K562 (cell line): ENCODE measurements around the gene EGFR. TPM values are rescaled to one million over a fixed set of nuclear protein-coding genes. Genes with fewer than 3 reads are reported as not detected.

ENCODE experiments used
- ATAC-seq: fragments of 200-7000 bp; cut with Tn5 transposase; 3 replicates; pipeline ENCODE4 v1.9.1; 2020; ENCODE audit warnings: moderate library complexity
- BruUV-seq: library from RNA; stranded (reverse); fragments of 400-500 nt; replicated peaks from 2 replicates; lab custom pipeline; 2021; lab: Mats Ljungman, UMichigan
- CTCF ChIA-PET: fragments of 300-600 bp; formaldehyde crosslinking; extraction: SDS; loops from one replicate; lab custom pipeline; 2021; ENCODE audit warnings: low intra/inter-chr PET ratio; lab: Yijun Ruan, JAX
- POLR2A ChIA-PET: fragments of 300-600, 350-650 bp; sonication (Branson Sonifier 250); formaldehyde crosslinking; extraction: SDS; loops from one replicate; lab custom pipeline; 2021; ENCODE audit warnings: antibody characterized with exemption, inconsistent platforms; lab: Yijun Ruan, JAX
- DNase-seq, 4 experiments: peaks; one replicate each; pipeline versions ENCODE4 v3.0.0 to v3.0.0-alpha.2; 2011 to 2018; ENCODE audit warnings: low spot score in 3 of 4, mixed read lengths in 3 of 4; ENCODE audit errors: extremely low read depth in 1 of 4
- FAIRE-seq: peaks from 2 replicates; lab custom pipeline; 2011; peaks lifted over from hg19 to GRCh38; lab: Jason Lieb, UNC
- H2AFZ ChIP-seq: 2 replicates; pipeline ENCODE4 v1.6.0; 2011; ENCODE audit warnings: low read depth, low read length, control low read depth, inconsistent platforms
- H3K27ac ChIP-seq: fragments of 200-600 bp; 3 replicates; pipeline ENCODE4 v1.8.0; 2011; ENCODE audit warnings: low read depth, mild to moderate bottlenecking, control low read depth, inconsistent platforms, low read length, moderate library complexity, mixed read lengths; ENCODE audit errors: extremely low read depth
- H3K27me3 ChIP-seq, 2 experiments: fragments of 300-600 bp in 1 of 2; 2 replicates in 1 of 2; 3 replicates in 1 of 2; pipeline versions ENCODE4 v1.6.0 to v1.8.0; 2011; ENCODE audit warnings: inconsistent platforms in 2 of 2, low read length in 2 of 2, mild to moderate bottlenecking in 1 of 2, mixed read lengths in 1 of 2, moderate library complexity in 1 of 2; ENCODE audit not compliant: control insufficient read depth in 2 of 2, insufficient read depth in 2 of 2
- H3K36me3 ChIP-seq: fragments of 300-600 bp; 3 replicates; pipeline ENCODE4 v1.8.0; 2011; ENCODE audit warnings: mild to moderate bottlenecking, low read length, inconsistent platforms; ENCODE audit not compliant: control insufficient read depth, insufficient read depth
- H3K4me1 ChIP-seq, 2 experiments: fragments of 200-600 bp in 1 of 2; replicated peaks in 1 of 2; 2 replicates in 1 of 2; 3 replicates in 1 of 2; pipeline versions ENCODE4 v1.5.1 to v1.8.0; 2011; ENCODE audit warnings: inconsistent platforms in 2 of 2, low read length in 2 of 2, mild to moderate bottlenecking in 1 of 2, mixed read lengths in 1 of 2, moderate library complexity in 1 of 2; ENCODE audit not compliant: control insufficient read depth in 2 of 2, insufficient read depth in 2 of 2
- H3K4me2 ChIP-seq: 2 replicates; pipeline ENCODE4 v1.6.1; 2011; ENCODE audit warnings: low read length, control low read depth, inconsistent platforms, mixed read lengths; ENCODE audit not compliant: insufficient read depth
- H3K4me3 ChIP-seq: fragments of 200-600 bp; sonication (generic), shearing (Covaris generic); 2 replicates; pipeline ENCODE4 v1.5.1; 2016; ENCODE audit warnings: control low read depth, inconsistent platforms
- H3K79me2 ChIP-seq: fragments of 200-600 bp; 3 replicates; pipeline ENCODE4 v1.8.0; 2011; ENCODE audit warnings: low read length, inconsistent platforms; ENCODE audit not compliant: control insufficient read depth, insufficient read depth
- H3K9ac ChIP-seq, 2 experiments: 2 replicates each; pipeline versions ENCODE4 v1.6.0 to v1.6.1; 2011; ENCODE audit warnings: low read depth in 2 of 2, low read length in 2 of 2, control low read depth in 1 of 2, inconsistent platforms in 1 of 2, mild to moderate bottlenecking in 1 of 2, mixed read lengths in 1 of 2; ENCODE audit not compliant: insufficient read depth in 1 of 2
- H3K9me1 ChIP-seq: one replicate; pipeline ENCODE4 v1.6.0; 2011; ENCODE audit warnings: inconsistent platforms, mild to moderate bottlenecking, low read length, moderate library complexity; ENCODE audit not compliant: control insufficient read depth, insufficient read depth
- H3K9me3 ChIP-seq: replicated peaks from 2 replicates; pipeline ENCODE4 v1.5.1; 2011; ENCODE audit warnings: low read depth, low read length, inconsistent platforms; ENCODE audit not compliant: control insufficient read depth, insufficient read depth
- H4K20me1 ChIP-seq: replicated peaks from 2 replicates; pipeline ENCODE4 v1.6.1; 2011; ENCODE audit warnings: low read length, inconsistent platforms, mixed read lengths; ENCODE audit not compliant: control insufficient read depth, insufficient read depth
- CHD4 ChIP-seq: fragments of 200-600 bp; sonication (generic); IDR thresholded peaks from 3 replicates; pipeline ENCODE4 v1.6.1; 2012; ENCODE audit warnings: low read depth, mild to moderate bottlenecking, mixed read lengths, low read length, inconsistent platforms; ENCODE audit not compliant: insufficient read depth, insufficient replicate concordance, poor library complexity, severe bottlenecking
- HOXB6 ChIP-seq: fragments of 250-450 bp; sonication (Bioruptor Pico); IDR thresholded peaks from 2 replicates; pipeline ENCODE4 v1.5.1; 2022; ENCODE audit warnings: mild to moderate bottlenecking, borderline replicate concordance
- LARP7 ChIP-seq: fragments of 450-650 bp; IDR thresholded peaks from 2 replicates; pipeline ENCODE4 v1.6.1; 2016
- MCM5 ChIP-seq: fragments of 450-650 bp; IDR thresholded peaks from 2 replicates; pipeline ENCODE4 v1.6.1; 2016; ENCODE audit warnings: low read depth
- NONO ChIP-seq, 2 experiments: fragments of 200-400 bp in 1 of 2; fragments of 450-650 bp in 1 of 2; formaldehyde crosslinking in 1 of 2; IDR thresholded peaks; 2 replicates each; pipeline ENCODE4 v1.6.1; 2017; ENCODE audit warnings: low read depth in 2 of 2, mild to moderate bottlenecking in 2 of 2, moderate library complexity in 2 of 2, low read length in 1 of 2
- STAT5B ChIP-seq: fragments of 250-450 bp; sonication (Bioruptor Pico); IDR thresholded peaks from 2 replicates; pipeline ENCODE4 v1.8.0; 2021; ENCODE audit warnings: mild to moderate bottlenecking, inconsistent platforms
- ZC3H4 ChIP-seq: sonication (generic); formaldehyde crosslinking; IDR thresholded peaks from 2 replicates; pipeline ENCODE4 v1.9.0; 2021; ENCODE audit warnings: missing genetic modification reagents, borderline replicate concordance
- ZNF124 ChIP-seq: sonication (generic); formaldehyde crosslinking; IDR thresholded peaks from 2 replicates; pipeline ENCODE4 v1.8.1; 2022; ENCODE audit warnings: missing genetic modification reagents
- WGBS: fragments of 100-300 bp; shearing (Covaris generic); methylation state at CpG from one replicate; pipeline ENCODE4 v1.1.6; 2016; ENCODE audit warnings: low coverage, mixed read lengths; ENCODE audit not compliant: insufficient coverage; ENCODE audit errors: missing lambda C conversion rate; 5-methylcytosine and 5-hydroxymethylcytosine counted together
- in situ Hi-C: fragments of 300-500 bp; cut with MboI; formaldehyde crosslinking; loops from 4 replicates; pipeline ENCODE4 v1.15.0; 2018; ENCODE audit warnings: inconsistent platforms, mixed read lengths
- intact Hi-C: fragments of 100-400 bp; cut with micrococcal nuclease; formaldehyde crosslinking; loops from 2 replicates; pipeline ENCODE4 v1.14.2; 2022
- polyA plus RNA-seq, 8 experiments: library from polyadenylated mRNA; depleted of rRNA in 4 of 8; stranded (reverse) in 5 of 8; unstranded in 3 of 8; fragments of >200 nt; fragmentation: Nextera tagmentation in 2 of 8; fragmentation: Illumina TruSeq in 1 of 8; extraction: Ambion mirVana in 2 of 8; extraction: Trizol in 1 of 8; gene quantifications; 2 replicates each; pipeline versions ENCODE4 v1.2.1 to v1.2.3, GENCODE V29; 2011 to 2014; ENCODE audit warnings: inconsistent platforms in 1 of 8, missing spikeins in 1 of 8
- total RNA-seq, 7 experiments: library from RNA; depleted of rRNA in 6 of 7; stranded (reverse); fragments of >200 nt in 6 of 7; fragmentation: Illumina TruSeq in 2 of 7; extraction: Trizol in 2 of 7; gene quantifications; 2 replicates each; pipeline versions ENCODE4 v1.2.1 to v1.2.3, GENCODE V29; 2011 to 2021; ENCODE audit warnings: low replicate concordance in 1 of 7

Gene EGFR
- total and polyA plus RNA-seq, 9 of the 15 experiments (the other 6 are each of a cell fraction or from before 2014, with no cell fraction given): 0.13 TPM; not detected in 8

DNA sequence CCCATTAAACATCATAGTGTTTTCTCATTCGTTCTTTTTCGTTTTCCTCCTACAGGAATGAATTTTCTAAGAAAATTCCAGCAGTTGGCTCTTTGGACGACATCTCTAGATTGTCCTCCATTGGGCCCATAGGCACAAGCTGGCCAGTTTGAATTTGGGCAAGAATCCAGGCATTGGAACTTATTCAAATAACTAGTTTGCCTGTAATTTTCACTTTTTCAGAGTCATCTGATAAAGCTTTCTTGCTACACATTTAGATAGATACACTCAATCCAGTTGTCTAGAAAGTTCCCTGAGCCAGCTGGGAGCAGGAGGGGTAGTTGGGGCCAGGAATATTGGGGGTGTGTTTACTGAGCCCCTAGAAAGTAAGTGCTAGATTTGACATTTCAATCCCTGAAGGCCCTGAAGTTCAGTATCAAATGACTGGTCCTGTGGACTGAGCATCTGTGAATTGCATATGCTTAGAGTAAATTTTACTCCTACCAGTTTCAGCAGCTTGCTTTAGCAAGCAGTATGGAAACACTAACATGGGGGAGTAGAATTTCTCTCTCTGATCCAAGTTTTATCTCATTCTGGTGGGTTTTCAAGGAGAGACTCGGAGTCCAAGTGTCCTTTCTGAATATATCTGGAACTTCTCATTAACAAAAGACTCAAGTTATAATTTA, 5.2 kb downstream of the EGFR start:
- ChIA-PET CTCF (no interaction called here), POLR2A (interaction anchor here (0.6 kb wide), 1 partner anchor 494 kb away, joined by 3 read pairs; no protein-coding TSS in a partner anchor)
- no peaks in the 10 kb centered on the region for H4K20me1 ChIP-seq
- no TSS peak for BruUV-seq
- no peak for TF ChIP-seq STAT5B (CRISPR knock-in tag)
- TF ChIP-seq ZNF124 (CRISPR knock-in tag): no peak
- no peak for TF ChIP-seq MCM5
- no peak for TF ChIP-seq ZC3H4 (CRISPR knock-in tag)
- no peak for TF ChIP-seq CHD4
- no peak for TF ChIP-seq HOXB6 (CRISPR knock-in tag)
- no peak for TF ChIP-seq LARP7
- no peak for TF ChIP-seq NONO (IDR thresholded peaks at IDR 0.05; ENCODE audit: low read depth in 2 of 2, low read length in 1 of 2)
- WGBS: 0% methylated on average over 4 of the region's 4 CpGs
- H3K4me3 ChIP-seq: no peak overlapping the region
- no peak overlapping the region for H3K27ac ChIP-seq
- DNase-seq (no peak), FAIRE-seq (no peak), ATAC-seq (no peak)
- H3K9ac ChIP-seq: no peak overlapping the region
- no peaks in the 10 kb centered on the region for H3K9me3 ChIP-seq
- no peak overlapping the region for H2AFZ ChIP-seq
- no peaks in the 10 kb centered on the region for H3K36me3 ChIP-seq
- H3K9me1 ChIP-seq: no peaks in the 10 kb centered on the region
- H3K4me2 ChIP-seq: no peak overlapping the region
- intact Hi-C loops: no loop called here
- in situ Hi-C loops: no loop called here
- no peaks in the 10 kb centered on the region for H3K4me1 ChIP-seq
- H3K27me3 ChIP-seq: peaks cover 0 to 23% of the 10 kb centered on the region in 2 experiments; a peak in 3 of 5 replicates
- H3K79me2 ChIP-seq: no peaks in the 10 kb centered on the region
